Gastrocnemius medialis (tissue), 4 donors: ENCODE results near the gene ADAMTS15.

Experiments used
- CTCF ChIP-seq, 5 experiments: fragments of 450-650 bp in 3 of 5; fragments of 200-600 bp in 2 of 5; sonication (generic) in 2 of 5; IDR thresholded peaks in 4 of 5; conservative IDR thresholded peaks in 1 of 5; 1 replicate in 4 of 5; 2 replicates in 1 of 5; pipeline ENCODE4 v1.5.1; 2016 to 2019; ENCODE audit warnings: antibody characterized with exemption in 5 of 5, mild to moderate bottlenecking in 3 of 5, moderate library complexity in 3 of 5
- POLR2A ChIP-seq, 2 donors: fragments of 450-650 bp; IDR thresholded peaks; one replicate each; pipeline ENCODE4 v1.6.1; 2017; ENCODE audit warnings: antibody characterized with exemption in 2 of 2, mild to moderate bottlenecking in 2 of 2, moderate library complexity in 2 of 2

- TF ChIP-seq CTCF (IDR thresholded peaks at IDR 0.05 in 4 of 5, conservative IDR thresholded peaks at IDR 0.05 in 1 of 5) = no peak
- TF ChIP-seq POLR2A (IDR thresholded peaks at IDR 0.05) = no peak
Measured at GRCh38 chr11:130442737-130443136, 5.7 kb upstream of the ADAMTS15 start.
